HepG2 (cell line): ENCODE data around the gene CLDN19. TPM values are rescaled to one million over a fixed set of nuclear protein-coding genes. Genes with fewer than 3 reads are reported as not detected.

Source experiments
- BCL3 ChIP-seq: sonication (generic); formaldehyde crosslinking; IDR thresholded peaks from 2 replicates; pipeline ENCODE4 v1.5.1; 2020; ENCODE audit warnings: mild to moderate bottlenecking, missing genetic modification reagents, moderate library complexity
- FIP1L1 ChIP-seq: fragments of 200-400 bp; formaldehyde crosslinking; IDR thresholded peaks from 2 replicates; pipeline ENCODE4 v1.6.1; 2018; ENCODE audit warnings: low read depth, mild to moderate bottlenecking, low read length, moderate library complexity, borderline replicate concordance; ENCODE audit not compliant: insufficient read depth
- LCORL ChIP-seq, 2 experiments: fragments of 450-650 bp in 1 of 2; sonication (generic) in 1 of 2; formaldehyde crosslinking in 1 of 2; IDR thresholded peaks; 2 replicates each; pipeline versions ENCODE4 v1.5.0 to v1.6.1; 2017 to 2020; ENCODE audit warnings: antibody characterized with exemption in 1 of 2, missing genetic modification reagents in 1 of 2
- PAWR ChIP-seq: sonication (generic); formaldehyde crosslinking; IDR thresholded peaks from 2 replicates; pipeline ENCODE4 v1.4.0; 2020; ENCODE audit warnings: missing genetic modification reagents, mild to moderate bottlenecking, borderline replicate concordance
- PHB2 ChIP-seq: fragments of 450-650 bp; IDR thresholded peaks from 2 replicates; pipeline ENCODE4 v1.6.1; 2018; ENCODE audit not compliant: partially characterized antibody
- REPIN1 ChIP-seq: sonication (generic); formaldehyde crosslinking; IDR thresholded peaks from 2 replicates; pipeline ENCODE4 v1.8.0; 2022; ENCODE audit warnings: missing genetic modification reagents, low read depth, mild to moderate bottlenecking, borderline replicate concordance
- SIX1 ChIP-seq: sonication (generic); formaldehyde crosslinking; IDR thresholded peaks from 2 replicates; pipeline ENCODE4 v1.4.0; 2020; ENCODE audit warnings: missing genetic modification reagents, borderline replicate concordance
- ZNF207 ChIP-seq: fragments of 450-650 bp; IDR thresholded peaks from 2 replicates; pipeline ENCODE4 v1.6.1; 2016; ENCODE audit warnings: antibody characterized with exemption, borderline replicate concordance
- ZNF414 ChIP-seq: sonication (generic); formaldehyde crosslinking; IDR thresholded peaks from 2 replicates; pipeline ENCODE4 v1.5.0; 2020; ENCODE audit warnings: missing genetic modification reagents
- ZNF44 ChIP-seq: sonication (generic); formaldehyde crosslinking; IDR thresholded peaks from 2 replicates; pipeline ENCODE4 v1.5.1; 2020; ENCODE audit warnings: mild to moderate bottlenecking, missing genetic modification reagents
- polyA plus RNA-seq, 8 experiments: library from polyadenylated mRNA; depleted of rRNA in 3 of 8; stranded (reverse) in 7 of 8; unstranded in 1 of 8; fragments of >200 nt; fragmentation: Illumina TruSeq in 4 of 8; extraction: Trizol in 4 of 8; gene quantifications; 2 replicates each; pipeline versions ENCODE4 v1.2.1 to v1.2.3, GENCODE V29; 2011 to 2016; ENCODE audit warnings: low read depth in 4 of 8, missing spikeins in 1 of 8, mixed read lengths in 1 of 8; ENCODE audit not compliant: insufficient read depth in 1 of 8
- total RNA-seq, 5 experiments: library from RNA; depleted of rRNA; stranded (reverse); fragments of >200 nt; fragmentation: Illumina TruSeq; extraction: Trizol; gene quantifications; 2 replicates each; pipeline ENCODE4 v1.2.3, GENCODE V29; 2016; ENCODE audit warnings: low read depth in 1 of 5
- TF ChIP-seq, protein P1 (sequence below): IDR thresholded peaks from 2 replicates; pipeline ENCODE4 v1.6.1; 2016; ENCODE audit warnings: low read depth, control low read depth
- TF ChIP-seq, protein P2 (sequence below): IDR thresholded peaks from 2 replicates; pipeline ENCODE4 v1.6.1; 2012; ENCODE audit warnings: inconsistent platforms
- TF ChIP-seq, protein P3 (sequence below): sonication (generic); formaldehyde crosslinking; conservative IDR thresholded peaks from 2 replicates; pipeline ENCODE4 v1.4.0; 2020; ENCODE audit warnings: missing genetic modification reagents
- TF ChIP-seq, protein P4 (sequence below): sonication (generic); formaldehyde crosslinking; IDR thresholded peaks from 2 replicates; pipeline ENCODE4 v1.5.1; 2020; ENCODE audit warnings: mild to moderate bottlenecking, missing genetic modification reagents, borderline replicate concordance

The CLDN19 gene
- total and polyA plus RNA-seq, 2 of the 13 experiments (the other 11 are each of a cell fraction or from before 2014, with no cell fraction given): 5.0 to 7.6 TPM

DNA sequence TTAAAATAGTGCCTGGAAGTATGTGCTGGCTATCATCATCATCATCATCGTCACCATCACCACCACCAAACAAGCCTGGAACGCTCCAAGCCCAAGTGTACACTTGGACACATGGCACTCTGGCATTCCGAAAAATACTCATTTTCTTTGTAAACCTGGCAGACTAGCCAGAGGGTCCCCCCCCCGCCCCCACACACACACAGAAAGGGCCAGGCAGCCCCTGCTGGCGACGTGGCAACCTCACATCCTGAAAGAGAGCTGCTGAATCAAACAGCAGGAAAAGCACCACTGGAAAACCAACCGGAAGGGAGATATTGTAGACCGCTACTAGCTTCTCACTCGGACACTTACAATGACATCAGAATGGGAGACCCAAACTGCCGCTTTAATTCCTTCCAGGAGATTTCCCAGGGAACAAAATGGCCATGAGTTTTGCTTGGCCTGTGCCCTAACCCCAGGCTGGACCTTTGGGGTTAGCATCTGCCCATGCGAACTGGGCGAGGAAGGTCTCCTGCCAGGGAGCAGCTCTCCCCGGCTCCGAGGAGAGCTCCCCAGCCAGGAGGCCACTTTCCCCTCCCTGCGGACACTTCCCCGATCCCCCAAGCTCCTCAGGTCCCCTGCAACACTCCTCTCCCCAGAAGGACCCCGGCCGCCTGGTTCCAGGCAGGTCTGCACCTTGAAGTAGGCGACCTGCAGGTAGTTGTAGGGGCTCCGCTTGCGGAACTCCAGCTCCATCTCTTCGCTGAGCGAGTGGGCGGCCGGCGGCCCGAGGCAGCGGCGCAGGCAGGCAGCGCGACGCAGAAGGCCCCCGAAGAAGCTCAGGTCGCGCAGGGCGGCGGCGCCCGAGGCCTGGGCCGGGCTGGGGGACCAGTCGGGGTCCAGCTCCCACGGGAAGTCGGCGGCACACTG, 26.1 kb upstream of the CLDN19 start (continued):
- TF ChIP-seq BCL3 (CRISPR knock-in tag) (no peak), REPIN1 (CRISPR knock-in tag) (no peak), LCORL (IDR thresholded peaks at IDR 0.05) (no peak), LCORL (CRISPR knock-in tag; IDR thresholded peaks at IDR 0.05) (0 out of 2 replicates have a peak, but pooled peaks have one; percentile 16), ZNF414 (CRISPR knock-in tag) (no peak), ZNF207 (no peak), SIX1 (CRISPR knock-in tag) (no peak), FIP1L1 (no peak), PHB2 (no peak), ZNF44 (CRISPR knock-in tag) (no peak), PAWR (CRISPR knock-in tag) (no peak)
- TF ChIP-seq, protein P1, sequence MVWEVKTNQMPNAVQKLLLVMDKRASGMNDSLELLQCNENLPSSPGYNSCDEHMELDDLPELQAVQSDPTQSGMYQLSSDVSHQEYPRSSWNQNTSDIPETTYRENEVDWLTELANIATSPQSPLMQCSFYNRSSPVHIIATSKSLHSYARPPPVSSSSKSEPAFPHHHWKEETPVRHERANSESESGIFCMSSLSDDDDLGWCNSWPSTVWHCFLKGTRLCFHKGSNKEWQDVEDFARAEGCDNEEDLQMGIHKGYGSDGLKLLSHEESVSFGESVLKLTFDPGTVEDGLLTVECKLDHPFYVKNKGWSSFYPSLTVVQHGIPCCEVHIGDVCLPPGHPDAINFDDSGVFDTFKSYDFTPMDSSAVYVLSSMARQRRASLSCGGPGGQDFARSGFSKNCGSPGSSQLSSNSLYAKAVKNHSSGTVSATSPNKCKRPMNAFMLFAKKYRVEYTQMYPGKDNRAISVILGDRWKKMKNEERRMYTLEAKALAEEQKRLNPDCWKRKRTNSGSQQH (CRISPR knock-in tag): no peak; the same call in 1 of the 2 replicates
- TF ChIP-seq, protein P2, sequence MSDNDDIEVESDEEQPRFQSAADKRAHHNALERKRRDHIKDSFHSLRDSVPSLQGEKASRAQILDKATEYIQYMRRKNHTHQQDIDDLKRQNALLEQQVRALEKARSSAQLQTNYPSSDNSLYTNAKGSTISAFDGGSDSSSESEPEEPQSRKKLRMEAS: peak; percentile 26; the same call in 1 of the 2 replicates
- TF ChIP-seq, protein P3, sequence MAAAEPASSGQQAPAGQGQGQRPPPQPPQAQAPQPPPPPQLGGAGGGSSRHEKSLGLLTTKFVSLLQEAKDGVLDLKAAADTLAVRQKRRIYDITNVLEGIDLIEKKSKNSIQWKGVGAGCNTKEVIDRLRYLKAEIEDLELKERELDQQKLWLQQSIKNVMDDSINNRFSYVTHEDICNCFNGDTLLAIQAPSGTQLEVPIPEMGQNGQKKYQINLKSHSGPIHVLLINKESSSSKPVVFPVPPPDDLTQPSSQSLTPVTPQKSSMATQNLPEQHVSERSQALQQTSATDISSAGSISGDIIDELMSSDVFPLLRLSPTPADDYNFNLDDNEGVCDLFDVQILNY (CRISPR knock-in tag): no peak
- TF ChIP-seq, protein P4, sequence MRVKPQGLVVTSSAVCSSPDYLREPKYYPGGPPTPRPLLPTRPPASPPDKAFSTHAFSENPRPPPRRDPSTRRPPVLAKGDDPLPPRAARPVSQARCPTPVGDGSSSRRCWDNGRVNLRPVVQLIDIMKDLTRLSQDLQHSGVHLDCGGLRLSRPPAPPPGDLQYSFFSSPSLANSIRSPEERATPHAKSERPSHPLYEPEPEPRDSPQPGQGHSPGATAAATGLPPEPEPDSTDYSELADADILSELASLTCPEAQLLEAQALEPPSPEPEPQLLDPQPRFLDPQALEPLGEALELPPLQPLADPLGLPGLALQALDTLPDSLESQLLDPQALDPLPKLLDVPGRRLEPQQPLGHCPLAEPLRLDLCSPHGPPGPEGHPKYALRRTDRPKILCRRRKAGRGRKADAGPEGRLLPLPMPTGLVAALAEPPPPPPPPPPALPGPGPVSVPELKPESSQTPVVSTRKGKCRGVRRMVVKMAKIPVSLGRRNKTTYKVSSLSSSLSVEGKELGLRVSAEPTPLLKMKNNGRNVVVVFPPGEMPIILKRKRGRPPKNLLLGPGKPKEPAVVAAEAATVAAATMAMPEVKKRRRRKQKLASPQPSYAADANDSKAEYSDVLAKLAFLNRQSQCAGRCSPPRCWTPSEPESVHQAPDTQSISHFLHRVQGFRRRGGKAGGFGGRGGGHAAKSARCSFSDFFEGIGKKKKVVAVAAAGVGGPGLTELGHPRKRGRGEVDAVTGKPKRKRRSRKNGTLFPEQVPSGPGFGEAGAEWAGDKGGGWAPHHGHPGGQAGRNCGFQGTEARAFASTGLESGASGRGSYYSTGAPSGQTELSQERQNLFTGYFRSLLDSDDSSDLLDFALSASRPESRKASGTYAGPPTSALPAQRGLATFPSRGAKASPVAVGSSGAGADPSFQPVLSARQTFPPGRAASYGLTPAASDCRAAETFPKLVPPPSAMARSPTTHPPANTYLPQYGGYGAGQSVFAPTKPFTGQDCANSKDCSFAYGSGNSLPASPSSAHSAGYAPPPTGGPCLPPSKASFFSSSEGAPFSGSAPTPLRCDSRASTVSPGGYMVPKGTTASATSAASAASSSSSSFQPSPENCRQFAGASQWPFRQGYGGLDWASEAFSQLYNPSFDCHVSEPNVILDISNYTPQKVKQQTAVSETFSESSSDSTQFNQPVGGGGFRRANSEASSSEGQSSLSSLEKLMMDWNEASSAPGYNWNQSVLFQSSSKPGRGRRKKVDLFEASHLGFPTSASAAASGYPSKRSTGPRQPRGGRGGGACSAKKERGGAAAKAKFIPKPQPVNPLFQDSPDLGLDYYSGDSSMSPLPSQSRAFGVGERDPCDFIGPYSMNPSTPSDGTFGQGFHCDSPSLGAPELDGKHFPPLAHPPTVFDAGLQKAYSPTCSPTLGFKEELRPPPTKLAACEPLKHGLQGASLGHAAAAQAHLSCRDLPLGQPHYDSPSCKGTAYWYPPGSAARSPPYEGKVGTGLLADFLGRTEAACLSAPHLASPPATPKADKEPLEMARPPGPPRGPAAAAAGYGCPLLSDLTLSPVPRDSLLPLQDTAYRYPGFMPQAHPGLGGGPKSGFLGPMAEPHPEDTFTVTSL (CRISPR knock-in tag): no peak
